ENCODE data around the gene MAPK1.
"Not testable (repeated sequence)": the region's sequence is repeated elsewhere in the genome, so short reads cannot be mapped to it uniquely, and the experiment has no call there.

The MAPK1 gene

GRCh38 chr22:21858025-21858764 lies 9.2 kb downstream of the MAPK1 start:
- Histone ChIP-seq H3K9me3 (ENCODE audit: control insufficient read depth, low read depth, low read length) (no peaks in the 10 kb centered on the region), H3K27ac (ENCODE audit: low read length) (no peak overlapping the region), H3K9ac (ENCODE audit: low read length) (no peak overlapping the region), H3K27me3 (ENCODE audit: control insufficient read depth, insufficient read depth, low read length) (no peaks in the 10 kb centered on the region), H3K36me3 (ENCODE audit: control insufficient read depth, low read depth, low read length) (no peaks in the 10 kb centered on the region), H3K4me3 (ENCODE audit: low read length) (no peak overlapping the region), H3K4me1 (ENCODE audit: control insufficient read depth, low read depth, low read length) (peaks cover 17% of the 10 kb centered on the region)

- Histone ChIP-seq H3K9me3 (ENCODE audit: control insufficient read depth, low read depth, low read length) (no peaks in the 10 kb centered on the region), H3K36me3 (ENCODE audit: control insufficient read depth, low read depth, low read length) (no peaks in the 10 kb centered on the region), H3K4me1 (ENCODE audit: control insufficient read depth, low read depth, low read length) (peaks cover 17% of the 10 kb centered on the region), H3K4me3 (ENCODE audit: low read length) (no peak overlapping the region), H3K27ac (ENCODE audit: low read length) (no peak overlapping the region), H3K9ac (ENCODE audit: low read length) (no peak overlapping the region), H3K27me3 (ENCODE audit: control insufficient read depth, insufficient read depth, low read length) (no peaks in the 10 kb centered on the region)
Observed at GRCh38 chr22:21857481-21857914, 9.9 kb downstream of the MAPK1 start.

GRCh38 chr22:21856868-21857267 lies 10.6 kb downstream of the MAPK1 start:
- H3K27ac ChIP-seq (ENCODE audit: low read length) = no peak overlapping the region
- H3K27me3 ChIP-seq (ENCODE audit: control insufficient read depth, insufficient read depth, low read length) = no peaks in the 10 kb centered on the region
- H3K4me1 ChIP-seq (ENCODE audit: control insufficient read depth, low read depth, low read length) = peaks cover 14% of the 10 kb centered on the region
- no peak overlapping the region for H3K9ac ChIP-seq (ENCODE audit: low read length)
- no peak overlapping the region for H3K4me3 ChIP-seq (ENCODE audit: low read length)
- no peaks in the 10 kb centered on the region for H3K36me3 ChIP-seq (ENCODE audit: control insufficient read depth, low read depth, low read length)
- no peaks in the 10 kb centered on the region for H3K9me3 ChIP-seq (ENCODE audit: control insufficient read depth, low read depth, low read length)

- Histone ChIP-seq H3K4me3 (ENCODE audit: low read length) (no peak overlapping the region), H3K9ac (ENCODE audit: low read length) (no peak overlapping the region), H3K27me3 (ENCODE audit: control insufficient read depth, insufficient read depth, low read length) (no peaks in the 10 kb centered on the region), H3K36me3 (ENCODE audit: control insufficient read depth, low read depth, low read length) (no peaks in the 10 kb centered on the region), H3K4me1 (ENCODE audit: control insufficient read depth, low read depth, low read length) (peaks cover 8% of the 10 kb centered on the region), H3K27ac (ENCODE audit: low read length) (no peak overlapping the region), H3K9me3 (ENCODE audit: control insufficient read depth, low read depth, low read length) (no peaks in the 10 kb centered on the region)
Observed at GRCh38 chr22:21856197-21856596, 11.2 kb downstream of the MAPK1 start.

- Histone ChIP-seq H3K9ac (ENCODE audit: low read length) (no peak overlapping the region), H3K4me3 (ENCODE audit: low read length) (no peak overlapping the region), H3K36me3 (ENCODE audit: control insufficient read depth, low read depth, low read length) (no peaks in the 10 kb centered on the region), H3K27me3 (ENCODE audit: control insufficient read depth, insufficient read depth, low read length) (no peaks in the 10 kb centered on the region), H3K4me1 (ENCODE audit: control insufficient read depth, low read depth, low read length) (peaks cover 3% of the 10 kb centered on the region), H3K27ac (ENCODE audit: low read length) (no peak overlapping the region), H3K9me3 (ENCODE audit: control insufficient read depth, low read depth, low read length) (no peaks in the 10 kb centered on the region)
Observed at GRCh38 chr22:21855676-21856075, 11.8 kb downstream of the MAPK1 start.

GRCh38 chr22:21850660-21851059 lies 16.8 kb downstream of the MAPK1 start:
- H3K9me3 ChIP-seq (ENCODE audit: control insufficient read depth, low read depth, low read length) = no peaks in the 10 kb centered on the region
- no peak overlapping the region for H3K27ac ChIP-seq (ENCODE audit: low read length)
- no peak overlapping the region for H3K9ac ChIP-seq (ENCODE audit: low read length)

GRCh38 chr22:21849489-21849888 lies 18.0 kb downstream of the MAPK1 start:
- H3K36me3 ChIP-seq (ENCODE audit: control insufficient read depth, low read depth, low read length) = no peaks in the 10 kb centered on the region
- H3K4me1 ChIP-seq (ENCODE audit: control insufficient read depth, low read depth, low read length) = no peaks in the 10 kb centered on the region
- no peak overlapping the region for H3K9ac ChIP-seq (ENCODE audit: low read length)
- H3K27ac ChIP-seq (ENCODE audit: low read length) = no peak overlapping the region
- no peaks in the 10 kb centered on the region for H3K9me3 ChIP-seq (ENCODE audit: control insufficient read depth, low read depth, low read length)
- H3K27me3 ChIP-seq (ENCODE audit: control insufficient read depth, insufficient read depth, low read length) = no peaks in the 10 kb centered on the region
- H3K4me3 ChIP-seq (ENCODE audit: low read length) = no peak overlapping the region

More at GRCh38 chr22:21850660-21851059, 16.8 kb downstream of the MAPK1 start:
- H3K4me1 ChIP-seq (ENCODE audit: control insufficient read depth, low read depth, low read length) = no peaks in the 10 kb centered on the region
- no peaks in the 10 kb centered on the region for H3K27me3 ChIP-seq (ENCODE audit: control insufficient read depth, insufficient read depth, low read length)
- H3K36me3 ChIP-seq (ENCODE audit: control insufficient read depth, low read depth, low read length) = no peaks in the 10 kb centered on the region
- H3K4me3 ChIP-seq (ENCODE audit: low read length) = no peak overlapping the region

- not testable (repeated sequence) for H3K9me3 ChIP-seq (ENCODE audit: control insufficient read depth, low read depth, low read length); H3K27ac ChIP-seq (ENCODE audit: low read length); H3K4me1 ChIP-seq (ENCODE audit: control insufficient read depth, low read depth, low read length); H3K9ac ChIP-seq (ENCODE audit: low read length); H3K27me3 ChIP-seq (ENCODE audit: control insufficient read depth, insufficient read depth, low read length); H3K36me3 ChIP-seq (ENCODE audit: control insufficient read depth, low read depth, low read length); H3K4me3 ChIP-seq (ENCODE audit: low read length)
Observed at GRCh38 chr22:21848057-21848456, 19.4 kb downstream of the MAPK1 start.

GRCh38 chr22:21845558-21846453 lies 21.6 kb downstream of the MAPK1 start:
- Histone ChIP-seq H3K9ac (ENCODE audit: low read length) (no peak overlapping the region), H3K27me3 (ENCODE audit: control insufficient read depth, insufficient read depth, low read length) (no peaks in the 10 kb centered on the region), H3K27ac (ENCODE audit: low read length) (no peak overlapping the region), H3K9me3 (ENCODE audit: control insufficient read depth, low read depth, low read length) (no peaks in the 10 kb centered on the region), H3K4me1 (ENCODE audit: control insufficient read depth, low read depth, low read length) (no peaks in the 10 kb centered on the region), H3K36me3 (ENCODE audit: control insufficient read depth, low read depth, low read length) (no peaks in the 10 kb centered on the region), H3K4me3 (ENCODE audit: low read length) (no peak overlapping the region)

GRCh38 chr22:21842946-21843345 lies 24.5 kb downstream of the MAPK1 start:
- Histone ChIP-seq H3K36me3 (ENCODE audit: control insufficient read depth, low read depth, low read length) (no peaks in the 10 kb centered on the region), H3K9ac (ENCODE audit: low read length) (no peak overlapping the region), H3K27me3 (ENCODE audit: control insufficient read depth, insufficient read depth, low read length) (no peaks in the 10 kb centered on the region), H3K9me3 (ENCODE audit: control insufficient read depth, low read depth, low read length) (no peaks in the 10 kb centered on the region), H3K4me3 (ENCODE audit: low read length) (no peak overlapping the region), H3K4me1 (ENCODE audit: control insufficient read depth, low read depth, low read length) (no peaks in the 10 kb centered on the region), H3K27ac (ENCODE audit: low read length) (no peak overlapping the region)

GRCh38 chr22:21841422-21841821 lies 26.0 kb downstream of the MAPK1 start:
- H3K27me3 ChIP-seq (ENCODE audit: control insufficient read depth, insufficient read depth, low read length) = no peaks in the 10 kb centered on the region
- peaks cover 8% of the 10 kb centered on the region for H3K4me1 ChIP-seq (ENCODE audit: control insufficient read depth, low read depth, low read length)
- H3K9me3 ChIP-seq (ENCODE audit: control insufficient read depth, low read depth, low read length) = no peaks in the 10 kb centered on the region
- no peak overlapping the region for H3K9ac ChIP-seq (ENCODE audit: low read length)
- H3K4me3 ChIP-seq (ENCODE audit: low read length) = no peak overlapping the region
- no peak overlapping the region for H3K27ac ChIP-seq (ENCODE audit: low read length)
- no peaks in the 10 kb centered on the region for H3K36me3 ChIP-seq (ENCODE audit: control insufficient read depth, low read depth, low read length)
